ENCODE measurements around the gene F11R.
"Not testable (repeated sequence)": the region's sequence is repeated elsewhere in the genome, so short reads cannot be mapped to it uniquely, and the experiment has no call there.

Gene F11R

DNA sequence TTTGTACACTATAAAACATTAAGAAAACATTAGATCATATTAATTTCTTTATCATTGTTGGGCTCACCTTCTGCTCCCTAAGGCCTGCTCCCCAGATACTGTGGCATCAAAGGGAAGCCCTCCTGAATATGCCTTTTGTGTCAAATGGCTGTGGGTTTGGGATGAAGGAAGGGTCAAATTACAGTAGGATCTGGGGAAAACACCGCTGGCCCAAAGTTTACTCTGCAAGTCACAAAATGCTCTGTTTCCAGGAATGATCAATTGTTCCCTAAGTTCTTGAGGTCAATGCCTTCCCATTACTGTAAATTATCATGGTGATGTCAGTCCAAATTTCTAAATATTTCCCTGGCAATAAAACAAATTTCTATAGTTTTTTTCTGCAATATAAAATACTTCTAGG, 59.5 kb downstream of the F11R start:
- DNase-seq: no peak

DNA sequence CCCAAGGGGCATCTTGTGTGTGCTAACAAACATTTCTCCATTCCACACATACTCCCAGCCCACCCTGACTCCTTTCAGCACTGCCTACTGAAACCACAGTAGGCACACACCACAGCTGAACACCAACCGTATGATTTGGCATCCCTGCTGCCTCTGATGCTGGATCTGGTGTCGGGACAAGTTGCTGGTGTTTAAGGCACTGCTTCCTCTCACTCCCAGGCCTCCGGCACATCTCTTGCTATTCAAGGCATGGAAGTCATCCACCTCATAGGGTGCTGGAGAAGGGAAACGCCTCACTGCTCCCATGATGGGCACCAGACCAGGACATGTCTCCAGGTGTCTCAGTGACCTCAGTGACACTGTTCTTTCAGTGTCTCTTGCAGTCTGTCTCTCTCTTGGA, 64.0 kb downstream of the F11R start:
- no peak for DNase-seq

DNA sequence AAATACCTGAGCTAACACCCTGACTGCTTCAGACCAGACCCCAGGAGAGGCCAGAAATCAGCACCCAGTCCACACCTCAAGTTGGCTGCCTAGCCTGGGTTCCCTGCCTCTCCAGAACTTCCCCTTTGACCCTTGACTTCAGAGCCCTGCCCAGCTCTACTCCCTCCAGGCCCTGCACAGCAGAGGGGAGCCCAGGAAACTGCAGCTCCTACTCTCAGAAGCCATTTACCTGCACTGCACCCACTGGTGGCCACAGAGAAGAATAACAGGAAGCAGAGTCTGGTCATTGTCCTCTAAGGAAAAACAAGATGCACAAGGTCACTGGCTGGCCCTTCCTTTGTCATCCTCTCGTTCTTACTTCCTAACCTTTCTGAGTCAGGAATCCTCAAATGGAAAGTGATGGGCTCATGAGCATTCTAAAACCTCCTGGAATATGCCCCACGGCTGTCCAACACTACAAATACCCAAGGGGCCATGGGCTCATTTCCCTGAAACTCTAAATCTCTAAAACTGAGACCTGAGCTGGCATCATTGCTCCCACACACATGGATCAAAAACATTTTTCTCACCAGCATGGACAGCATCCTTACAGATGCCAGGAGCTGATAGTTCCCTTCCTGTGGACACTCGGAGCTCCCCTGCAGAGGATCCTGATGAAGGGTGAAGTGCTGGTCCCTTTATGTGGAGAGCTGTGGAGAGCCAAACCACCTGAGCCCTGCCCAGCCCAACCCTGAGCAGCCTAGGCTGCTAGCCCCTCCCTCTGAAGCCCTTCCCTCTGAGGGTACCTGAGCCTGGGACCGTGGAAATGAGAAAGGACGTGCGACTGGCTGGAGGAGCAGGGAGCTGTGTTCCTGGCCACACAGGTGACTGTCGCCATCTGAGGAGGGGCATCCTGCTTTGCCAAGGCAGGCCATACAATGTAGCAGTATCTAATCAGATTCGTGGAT, 66.5 kb downstream of the F11R start, which contains the start of gene ITLN2:
ITLN2 (minus strand) TSS at position 652 of the 947 bp plus-strand sequence; CDS start at position 584, 68 bp downstream.
- peak; percentile 25 to 27 for DNase-seq

DNA sequence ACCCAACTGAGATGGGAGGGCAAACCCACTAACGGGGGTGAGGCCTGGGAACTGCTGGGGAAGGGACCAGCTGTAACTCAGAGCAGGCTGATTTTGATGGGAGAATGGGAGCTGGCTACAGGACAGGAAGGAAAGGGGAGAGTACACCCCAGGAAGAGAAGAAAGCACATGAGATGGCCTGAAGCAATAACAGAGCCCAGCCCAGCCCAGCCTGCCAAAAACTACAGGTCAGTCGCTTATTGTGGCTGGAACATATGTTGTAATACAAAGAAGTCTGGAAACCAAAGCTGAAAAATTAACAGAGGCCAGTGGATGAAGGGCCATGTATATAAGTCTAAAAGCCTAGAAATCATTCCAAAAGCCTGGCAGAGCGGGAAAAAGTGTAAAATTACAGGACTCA, 67.9 kb downstream of the F11R start:
- DNase-seq: no peak

DNA sequence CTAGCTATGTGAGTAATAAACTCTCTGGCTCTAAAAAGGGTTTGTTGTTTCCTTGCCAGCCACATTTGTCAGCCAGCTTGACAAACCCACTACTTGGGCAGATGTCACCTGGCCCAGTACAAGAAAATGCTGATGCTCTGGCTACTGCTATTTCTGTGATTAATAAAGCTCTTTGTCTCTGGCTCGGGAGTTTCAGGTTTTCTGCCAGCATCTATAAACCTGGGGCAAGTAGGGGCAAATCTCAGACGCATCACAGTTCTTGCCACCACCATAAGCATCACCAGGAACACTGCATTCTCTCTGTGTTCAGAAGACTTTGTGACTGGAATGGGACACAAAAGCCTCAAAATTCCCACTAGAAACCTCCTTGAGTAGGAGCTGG, 68.8 kb downstream of the F11R start:
- no peak for DNase-seq

DNA sequence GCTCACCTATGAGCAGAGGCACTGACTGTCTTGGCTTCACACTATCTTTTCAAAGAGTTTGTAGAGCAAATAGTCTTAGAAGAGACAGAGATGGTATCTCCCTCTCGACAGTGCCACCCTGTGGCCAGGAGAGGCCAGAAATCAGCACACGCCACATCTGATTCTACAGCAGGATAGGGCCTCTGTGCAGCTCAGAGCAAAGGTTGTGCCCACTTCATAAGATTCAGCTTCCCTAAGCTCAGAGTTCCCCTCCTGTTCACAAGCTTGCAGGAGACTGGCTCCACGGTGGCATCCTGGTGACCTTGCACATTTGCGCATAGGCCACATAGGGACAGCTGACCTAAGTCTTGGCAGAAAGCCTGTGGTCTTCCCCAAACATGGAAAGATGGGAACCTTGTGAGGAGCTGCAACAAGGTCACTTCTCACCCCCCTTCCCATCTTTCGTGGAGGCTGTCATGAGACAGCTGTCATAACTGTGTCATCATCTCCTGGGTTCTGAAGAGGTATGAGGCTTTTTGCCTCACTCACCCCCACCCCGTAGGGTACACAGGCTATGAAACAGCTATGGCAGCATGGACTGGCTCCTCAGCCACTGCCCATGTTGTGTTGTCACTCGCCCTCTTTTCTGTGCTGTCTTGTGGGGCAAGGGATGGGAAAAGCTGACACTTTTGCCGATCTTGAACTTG, 69.4 kb downstream of the F11R start:
- DNase-seq: peak; percentile 51 to 73

DNA sequence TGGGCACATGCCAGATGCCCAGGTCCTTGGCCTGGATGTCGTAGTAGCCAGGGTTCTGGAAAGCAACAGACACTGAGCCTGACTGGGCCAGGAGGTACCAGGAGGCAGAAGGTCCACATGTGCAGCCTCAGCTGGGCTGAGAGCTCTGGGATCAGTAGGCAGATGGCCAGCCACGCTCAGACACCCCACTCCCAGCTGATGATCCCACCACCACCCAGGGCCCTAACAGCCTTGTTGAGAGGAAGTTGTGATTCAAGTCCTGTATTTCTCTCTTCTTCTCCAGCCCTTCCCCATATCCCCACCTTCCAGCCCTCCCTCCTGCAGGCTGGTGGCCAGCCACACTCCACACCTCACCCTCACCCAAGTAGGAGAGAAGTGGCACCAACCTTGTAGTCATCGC, 70.3 kb downstream of the F11R start:
- DNase-seq: no peak

DNA sequence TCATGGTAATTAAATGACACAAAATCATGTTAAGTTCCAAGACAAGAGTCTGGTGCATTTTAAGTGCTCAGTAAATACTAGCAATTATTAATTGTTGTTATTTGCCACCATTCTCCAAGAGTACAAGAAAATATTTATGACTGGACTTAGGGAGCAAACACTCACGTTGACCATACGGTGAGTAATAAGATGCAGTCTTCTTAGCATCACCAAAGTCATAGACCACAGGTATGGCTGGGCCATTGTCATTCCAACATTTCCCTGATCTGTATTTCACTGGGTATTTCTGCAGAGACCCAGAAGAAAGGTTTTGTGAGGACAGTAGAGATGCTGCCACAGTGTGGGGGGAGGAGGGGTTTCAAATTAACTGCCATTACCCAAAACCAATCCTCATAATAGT, 71.1 kb downstream of the F11R start:
- no peak for DNase-seq

DNA sequence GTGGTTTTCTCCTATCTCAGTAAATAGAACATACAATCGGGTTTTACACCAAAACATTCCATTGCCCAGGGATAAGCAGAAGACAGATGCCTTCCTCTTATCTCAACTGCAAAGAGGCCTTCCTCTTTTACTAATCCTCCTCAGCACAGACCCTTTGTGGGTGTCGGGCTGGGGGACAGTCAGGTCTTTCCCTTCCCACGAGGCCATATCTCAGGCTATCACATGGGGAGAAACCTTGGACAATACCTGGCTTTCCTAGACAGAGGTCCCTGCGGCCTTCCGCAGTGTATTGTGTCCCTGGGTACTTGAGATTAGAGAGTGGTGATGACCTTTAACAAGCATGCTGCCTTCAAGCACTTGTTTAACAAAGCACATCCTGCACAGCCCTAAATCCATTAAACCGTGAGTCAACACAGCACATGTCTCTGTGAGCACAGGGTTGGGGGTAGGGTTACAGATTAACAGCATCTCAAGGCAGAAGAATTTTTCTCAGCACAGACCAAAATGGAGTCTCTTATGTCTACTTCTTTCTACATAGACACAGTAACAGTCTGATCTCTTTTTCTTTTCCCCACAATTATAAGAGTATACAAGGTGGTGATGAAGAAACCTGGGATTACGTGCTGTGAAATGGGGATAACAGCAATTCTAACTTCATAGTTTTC, 71.6 kb downstream of the F11R start:
- DNase-seq: not testable (repeated sequence)

DNA sequence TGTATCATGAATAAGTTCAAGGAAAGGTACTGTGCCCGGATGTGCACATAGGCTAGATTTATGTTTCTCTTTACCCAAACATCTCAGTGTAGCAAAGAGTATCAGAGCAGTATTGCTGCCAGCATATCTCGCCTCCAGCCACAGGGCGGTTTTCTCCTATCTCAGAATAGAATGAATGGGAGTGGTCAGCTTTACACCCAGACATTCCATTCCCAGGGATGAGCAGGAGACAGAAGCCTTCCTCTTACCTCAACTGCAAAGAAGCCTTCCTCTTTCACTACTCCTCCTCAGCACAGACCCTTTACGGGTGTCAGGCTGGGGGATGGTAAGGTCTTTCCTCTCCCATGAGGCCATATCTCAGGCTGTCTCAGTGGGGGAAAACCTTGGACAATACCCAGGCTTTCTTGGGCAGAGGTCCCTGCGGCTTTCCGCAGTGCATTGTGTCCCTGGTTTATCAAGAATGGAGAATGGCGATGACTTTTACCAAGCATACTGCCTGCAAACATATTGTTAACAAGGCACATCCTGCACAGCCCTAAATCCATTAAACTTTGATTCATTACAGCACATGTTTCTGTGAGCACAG, 73.7 kb downstream of the F11R start:
- DNase-seq: not testable (repeated sequence)

DNA sequence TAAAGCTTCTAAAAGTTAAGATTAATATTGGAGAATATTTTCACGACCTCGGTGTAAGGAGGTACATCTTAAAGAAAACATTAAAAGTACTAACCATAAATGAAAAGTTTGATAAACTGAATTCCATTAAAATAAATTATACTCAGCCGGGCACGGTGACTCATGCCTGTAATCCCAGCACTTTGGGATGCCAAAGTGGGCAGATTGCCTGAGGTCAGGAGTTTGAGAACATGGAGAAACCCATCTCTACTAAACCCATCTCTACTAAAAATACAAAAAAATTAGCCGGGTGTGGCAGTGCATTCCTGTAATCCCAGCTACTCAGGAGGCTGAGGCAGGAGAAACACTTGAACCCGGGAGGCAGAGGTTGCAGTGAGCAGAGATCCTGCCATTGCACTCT, 75.1 kb downstream of the F11R start:
- not testable (repeated sequence) for DNase-seq

Measured in activated CD4-positive, alpha-beta T cell treated with anti-CD3 and anti-CD28 coated beads for 4 hours (primary cell).